Ovary (tissue), 3 donors: ENCODE data around the gene AGBL4.

Experiments used
- EP300 ChIP-seq: sonication (generic); formaldehyde crosslinking; IDR thresholded peaks from one replicate; pipeline ENCODE4 v1.6.1; 2017; ENCODE audit warnings: antibody characterized with exemption
- POLR2A ChIP-seq: fragments of 450-650 bp; IDR thresholded peaks from one replicate; pipeline ENCODE4 v1.6.1; 2017; ENCODE audit warnings: antibody characterized with exemption, mild to moderate bottlenecking, moderate library complexity
- TF ChIP-seq, protein P1 (sequence below), 3 donors: fragments of 450-650 bp in 2 of 3; fragments of 200-600 bp in 1 of 3; IDR thresholded peaks; one replicate each; pipeline versions ENCODE4 v1.5.1 to v1.8.0; 2016 to 2022; ENCODE audit warnings: antibody characterized with exemption in 3 of 3, mild to moderate bottlenecking in 1 of 3
- donor health status: DM: no; HTN: no; CAD: no.

DNA sequence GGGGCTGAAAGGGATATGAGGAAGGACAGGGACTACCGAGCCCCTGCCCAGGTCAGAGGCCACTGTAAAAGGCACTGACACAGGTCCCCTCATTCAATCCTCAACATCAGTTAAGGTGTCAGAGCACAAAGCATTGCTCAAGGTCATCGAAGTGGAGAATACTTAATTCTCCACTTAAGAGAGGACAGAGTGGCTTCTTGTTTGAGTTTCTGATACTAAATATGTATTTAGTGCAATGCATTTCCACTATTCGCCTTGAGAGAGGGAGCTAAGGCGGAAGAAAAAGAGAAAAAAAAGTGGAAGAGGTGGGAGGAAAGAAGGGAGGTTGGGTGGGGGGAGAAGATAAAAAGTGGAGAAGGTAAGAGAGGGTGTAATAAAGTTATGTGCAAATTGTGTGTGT lies 1451.6 kb downstream of the AGBL4 start:
- no peak for TF ChIP-seq EP300
- TF ChIP-seq, protein P1, sequence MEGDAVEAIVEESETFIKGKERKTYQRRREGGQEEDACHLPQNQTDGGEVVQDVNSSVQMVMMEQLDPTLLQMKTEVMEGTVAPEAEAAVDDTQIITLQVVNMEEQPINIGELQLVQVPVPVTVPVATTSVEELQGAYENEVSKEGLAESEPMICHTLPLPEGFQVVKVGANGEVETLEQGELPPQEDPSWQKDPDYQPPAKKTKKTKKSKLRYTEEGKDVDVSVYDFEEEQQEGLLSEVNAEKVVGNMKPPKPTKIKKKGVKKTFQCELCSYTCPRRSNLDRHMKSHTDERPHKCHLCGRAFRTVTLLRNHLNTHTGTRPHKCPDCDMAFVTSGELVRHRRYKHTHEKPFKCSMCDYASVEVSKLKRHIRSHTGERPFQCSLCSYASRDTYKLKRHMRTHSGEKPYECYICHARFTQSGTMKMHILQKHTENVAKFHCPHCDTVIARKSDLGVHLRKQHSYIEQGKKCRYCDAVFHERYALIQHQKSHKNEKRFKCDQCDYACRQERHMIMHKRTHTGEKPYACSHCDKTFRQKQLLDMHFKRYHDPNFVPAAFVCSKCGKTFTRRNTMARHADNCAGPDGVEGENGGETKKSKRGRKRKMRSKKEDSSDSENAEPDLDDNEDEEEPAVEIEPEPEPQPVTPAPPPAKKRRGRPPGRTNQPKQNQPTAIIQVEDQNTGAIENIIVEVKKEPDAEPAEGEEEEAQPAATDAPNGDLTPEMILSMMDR (IDR thresholded peaks at IDR 0.05) = no peak
- TF ChIP-seq POLR2A = no peak
